Stimulated activated naive B cell treated with anti-CD40 and anti-IgM and Interleukin-4, amounts not matched to agents 10 μg/mL and 1 μg/mL and 100 μg/mL, for 72 hours (primary cell): ENCODE results near the gene ANGPTL2.
"Not testable (repeated sequence)": the region's sequence is repeated elsewhere in the genome, so short reads cannot be mapped to it uniquely, and the experiment has no call there.

Experiments
- ATAC-seq, 2 donors: fragments of 150-1000 bp; cut with Tn5 transposase; replicated peaks; 2 replicates each; pipeline ENCODE4 v1.10.0; 2021; ENCODE audit warnings: moderate library complexity in 1 of 2
- DNase-seq: peaks from one replicate; pipeline ENCODE4 v3.0.0; 2021
- H3K27ac Mint-ChIP-seq: one replicate; pipeline ENCODE4 v1.8.0; 2022; ENCODE audit warnings: mild to moderate bottlenecking, mixed read lengths
- H3K27me3 Mint-ChIP-seq, 2 donors: one replicate each; pipeline ENCODE4 v1.8.0; 2022; ENCODE audit warnings: mixed read lengths in 2 of 2
- H3K36me3 Mint-ChIP-seq, 2 donors: one replicate each; pipeline ENCODE4 v1.8.0; 2022; ENCODE audit warnings: mixed read lengths in 2 of 2, mild to moderate bottlenecking in 1 of 2
- H3K4me1 Mint-ChIP-seq, 2 donors: one replicate each; pipeline ENCODE4 v1.8.0; 2022; ENCODE audit warnings: mixed read lengths in 2 of 2, mild to moderate bottlenecking in 1 of 2
- H3K4me3 Mint-ChIP-seq, 2 donors: one replicate each; pipeline ENCODE4 v1.8.0; 2022; ENCODE audit warnings: mild to moderate bottlenecking in 2 of 2, mixed read lengths in 2 of 2, moderate library complexity in 1 of 2
- H3K9me3 Mint-ChIP-seq, 2 donors: one replicate each; pipeline ENCODE4 v1.8.0; 2022; ENCODE audit warnings: mixed read lengths in 2 of 2, mild to moderate bottlenecking in 1 of 2

Gene ANGPTL2

DNA sequence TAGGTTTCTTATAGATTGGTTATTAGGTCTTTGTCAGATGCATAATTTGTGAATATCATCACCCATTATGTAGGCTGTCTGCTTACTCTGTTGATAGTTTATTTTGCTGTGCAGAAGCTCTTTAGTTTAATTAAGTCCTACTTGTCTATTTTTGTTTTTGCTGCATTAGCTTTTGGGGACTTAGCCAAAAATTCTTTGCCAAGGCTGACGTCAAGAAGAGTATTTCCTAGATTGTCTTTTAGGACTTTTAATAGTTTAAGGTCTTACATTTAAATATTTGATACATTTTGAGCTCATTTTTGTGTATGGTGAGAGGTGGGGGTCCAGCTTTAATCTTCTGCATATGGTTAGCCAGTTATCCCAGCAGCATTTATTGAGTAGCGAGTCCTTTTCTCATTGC lies 24.8 kb upstream of the ANGPTL2 start:
- Mint-ChIP-seq H3K27ac (no peak overlapping the region), H3K27me3 (peaks cover 0 to 4% of the 10 kb centered on the region in 2 donors)

GRCh38 chr9:127146841-127147240 lies 24.4 kb upstream of the ANGPTL2 start:
- not testable (repeated sequence) for H3K4me3 Mint-ChIP-seq, ATAC-seq, H3K27me3 Mint-ChIP-seq, H3K36me3 Mint-ChIP-seq, H3K27ac Mint-ChIP-seq, DNase-seq, H3K9me3 Mint-ChIP-seq, H3K4me1 Mint-ChIP-seq

More for the DNA sequence above, 24.8 kb upstream of the ANGPTL2 start:
- DNase-seq, result no peak
- no peak for ATAC-seq
- peaks cover 0 to 1% of the 10 kb centered on the region in 2 donors for H3K4me1 Mint-ChIP-seq
- H3K9me3 Mint-ChIP-seq, result peaks cover 0 to 2% of the 10 kb centered on the region in 2 donors
- peaks cover 2 to 4% of the 10 kb centered on the region in 2 donors for H3K36me3 Mint-ChIP-seq
- H3K4me3 Mint-ChIP-seq, result no peak overlapping the region

DNA sequence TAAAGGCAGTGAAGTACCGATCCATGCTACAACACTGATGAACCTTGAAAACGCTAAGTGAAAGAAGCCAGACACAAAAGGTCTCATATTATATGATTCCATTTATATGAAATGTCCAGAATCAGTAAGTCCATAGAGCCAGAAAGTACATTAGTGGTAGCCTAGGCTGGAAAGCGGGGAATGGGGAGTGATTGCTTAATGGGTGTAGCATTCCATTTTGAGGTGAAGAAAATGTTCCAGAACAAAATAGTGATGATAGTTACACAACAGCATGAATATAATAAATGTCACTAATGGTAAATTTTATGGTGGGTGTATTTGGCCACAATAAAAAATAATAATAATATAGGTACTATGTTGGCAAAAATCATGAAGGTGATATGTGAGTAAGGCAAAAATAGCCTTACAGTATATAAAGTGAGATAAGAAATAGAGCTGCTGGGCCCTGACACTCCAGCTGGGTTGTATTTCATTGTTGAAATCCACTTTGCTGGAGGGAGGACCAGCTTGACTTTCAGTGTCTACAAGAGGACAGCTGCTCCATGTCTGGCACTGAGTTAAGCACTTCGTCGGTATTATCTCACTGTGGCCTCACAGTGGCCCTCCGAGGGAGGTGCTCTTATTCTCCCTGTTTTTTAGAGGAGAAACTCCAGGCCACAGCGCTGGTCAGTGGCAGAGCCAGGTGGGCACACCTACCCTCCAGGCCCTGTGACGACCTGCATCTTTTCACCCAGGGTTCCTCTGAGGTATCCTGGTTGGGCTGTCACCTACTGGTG lies 22.4 kb upstream of the ANGPTL2 start:
- Mint-ChIP-seq H3K4me1 (no peaks in the 10 kb centered on the region), H3K9me3 (peaks cover 0 to 2% of the 10 kb centered on the region in 2 donors), H3K27me3 (no peaks in the 10 kb centered on the region), H3K4me3 (no peak overlapping the region), H3K27ac (no peak overlapping the region), H3K36me3 (peaks cover 0 to 2% of the 10 kb centered on the region in 2 donors)
- ATAC-seq (no peak), DNase-seq (no peak)

DNA sequence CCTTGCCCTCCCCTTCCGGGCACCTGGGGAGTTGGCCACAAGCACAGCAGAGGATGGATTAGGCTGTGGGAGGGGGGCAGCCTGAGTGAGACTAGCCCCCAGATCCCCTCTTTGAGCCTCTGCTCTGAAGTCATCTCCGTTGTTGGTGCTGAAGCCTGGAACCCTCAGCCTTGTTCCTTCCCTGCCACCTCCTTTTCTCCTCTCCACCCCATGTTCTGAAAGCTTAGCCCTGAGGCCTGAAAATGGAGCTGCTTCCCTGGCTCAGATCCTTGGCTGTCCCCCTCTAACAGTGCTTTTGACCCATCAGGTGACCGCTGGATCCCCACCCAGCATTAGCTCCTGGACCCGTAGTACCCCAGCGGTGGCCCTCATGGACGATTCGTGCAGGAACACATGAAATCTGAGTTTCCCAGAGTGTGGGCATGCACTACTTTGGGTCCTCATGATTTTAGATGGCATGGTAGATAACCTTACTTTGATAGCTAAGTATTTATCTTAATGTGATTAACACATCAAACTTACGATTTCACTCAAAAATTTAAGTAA lies 21.6 kb upstream of the ANGPTL2 start:
- DNase-seq, result no peak
- H3K27me3 Mint-ChIP-seq, result no peaks in the 10 kb centered on the region
- H3K4me3 Mint-ChIP-seq, result no peak overlapping the region
- H3K4me1 Mint-ChIP-seq, result no peaks in the 10 kb centered on the region
- H3K27ac Mint-ChIP-seq, result peak overlapping the region; percentile 32
- peaks cover 0 to 2% of the 10 kb centered on the region in 2 donors for H3K36me3 Mint-ChIP-seq
- no peak for ATAC-seq
- H3K9me3 Mint-ChIP-seq, result peaks cover 0 to 2% of the 10 kb centered on the region in 2 donors

GRCh38 chr9:127142931-127143464 lies 20.6 kb upstream of the ANGPTL2 start:
- no peak for ATAC-seq
- H3K4me1 Mint-ChIP-seq, result no peaks in the 10 kb centered on the region
- no peaks in the 10 kb centered on the region for H3K27me3 Mint-ChIP-seq
- no peak overlapping the region for H3K27ac Mint-ChIP-seq
- no peak for DNase-seq
- H3K9me3 Mint-ChIP-seq, result peaks cover 0 to 2% of the 10 kb centered on the region in 2 donors
- peaks cover 0 to 2% of the 10 kb centered on the region in 2 donors for H3K36me3 Mint-ChIP-seq
- no peak overlapping the region for H3K4me3 Mint-ChIP-seq

GRCh38 chr9:127142291-127142690 lies 19.9 kb upstream of the ANGPTL2 start:
- H3K27ac Mint-ChIP-seq, result no peak overlapping the region
- ATAC-seq, result no peak
- H3K27me3 Mint-ChIP-seq, result no peaks in the 10 kb centered on the region
- H3K4me3 Mint-ChIP-seq, result no peak overlapping the region
- H3K4me1 Mint-ChIP-seq, result no peaks in the 10 kb centered on the region
- DNase-seq, result no peak
- peaks cover 0 to 2% of the 10 kb centered on the region in 2 donors for H3K36me3 Mint-ChIP-seq
- peaks cover 0 to 2% of the 10 kb centered on the region in 2 donors for H3K9me3 Mint-ChIP-seq

DNA sequence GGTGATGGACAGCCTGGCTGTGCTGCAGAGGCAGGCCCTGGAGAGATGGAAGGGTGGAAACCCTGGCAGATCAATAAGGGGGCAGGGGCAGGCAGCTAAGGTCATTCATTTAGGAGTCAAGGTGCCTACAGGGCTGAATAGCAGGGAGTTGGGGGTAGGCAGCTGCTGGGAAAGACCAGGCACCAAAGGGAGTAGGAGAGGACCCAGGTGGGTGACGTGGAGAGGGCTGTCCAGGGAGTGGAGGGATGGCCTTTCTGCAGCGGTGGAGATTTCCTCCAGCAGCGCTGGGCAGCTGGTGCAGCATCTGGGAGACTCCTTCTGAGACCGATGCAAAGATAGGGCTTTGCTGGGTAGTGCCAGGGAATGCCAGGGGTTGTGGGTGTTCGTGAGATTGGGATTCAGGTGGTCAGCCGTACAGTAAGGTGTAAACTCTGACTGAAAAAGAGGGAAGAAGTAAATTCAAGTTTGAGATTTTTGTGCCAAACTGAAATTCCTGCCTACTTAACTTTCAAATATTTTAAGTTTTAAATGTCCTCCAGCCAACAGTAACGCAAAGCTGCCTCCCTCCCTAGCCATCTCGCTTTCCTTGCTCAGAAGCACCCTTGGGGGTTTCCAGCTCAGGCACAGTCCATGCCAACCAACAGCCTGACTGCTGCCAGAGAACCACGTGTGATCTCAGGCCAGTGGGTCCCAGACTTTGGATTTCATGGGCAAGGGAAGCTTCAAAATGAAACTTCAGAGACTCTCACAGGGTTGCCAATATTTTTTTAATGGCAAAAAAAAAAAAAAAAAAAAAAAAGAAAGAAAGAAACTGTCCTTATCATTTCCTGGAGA lies 18.6 kb upstream of the ANGPTL2 start:
- ATAC-seq, result no peak

GRCh38 chr9:127140181-127140580 lies 17.7 kb upstream of the ANGPTL2 start:
- H3K27ac Mint-ChIP-seq, result no peak overlapping the region
- DNase-seq, result no peak
- H3K27me3 Mint-ChIP-seq, result no peaks in the 10 kb centered on the region
- no peaks in the 10 kb centered on the region for H3K4me1 Mint-ChIP-seq
- ATAC-seq, result no peak
- H3K9me3 Mint-ChIP-seq, result no peaks in the 10 kb centered on the region
- no peaks in the 10 kb centered on the region for H3K36me3 Mint-ChIP-seq
- H3K4me3 Mint-ChIP-seq, result no peak overlapping the region

More for the DNA sequence above, 18.6 kb upstream of the ANGPTL2 start:
- Mint-ChIP-seq H3K4me1 (no peaks in the 10 kb centered on the region), H3K36me3 (no peaks in the 10 kb centered on the region), H3K9me3 (peaks cover 0 to under 1% of the 10 kb centered on the region in 2 donors), H3K27ac (no peak overlapping the region), H3K27me3 (no peaks in the 10 kb centered on the region), H3K4me3 (no peak overlapping the region)
- no peak for DNase-seq

- Mint-ChIP-seq H3K9me3 (no peaks in the 10 kb centered on the region), H3K27ac (no peak overlapping the region), H3K27me3 (no peaks in the 10 kb centered on the region), H3K4me3 (no peak overlapping the region), H3K36me3 (no peaks in the 10 kb centered on the region), H3K4me1 (no peaks in the 10 kb centered on the region)
- DNase-seq (no peak), ATAC-seq (no peak)
Measured at GRCh38 chr9:127139775-127140174, 17.3 kb upstream of the ANGPTL2 start.

GRCh38 chr9:127139071-127139731 lies 16.8 kb upstream of the ANGPTL2 start:
- ATAC-seq (no peak), DNase-seq (no peak)
- no peaks in the 10 kb centered on the region for H3K27me3 Mint-ChIP-seq
- no peak overlapping the region for H3K4me3 Mint-ChIP-seq
- H3K36me3 Mint-ChIP-seq, result no peaks in the 10 kb centered on the region
- no peaks in the 10 kb centered on the region for H3K9me3 Mint-ChIP-seq
- no peaks in the 10 kb centered on the region for H3K4me1 Mint-ChIP-seq
- H3K27ac Mint-ChIP-seq, result no peak overlapping the region

DNA sequence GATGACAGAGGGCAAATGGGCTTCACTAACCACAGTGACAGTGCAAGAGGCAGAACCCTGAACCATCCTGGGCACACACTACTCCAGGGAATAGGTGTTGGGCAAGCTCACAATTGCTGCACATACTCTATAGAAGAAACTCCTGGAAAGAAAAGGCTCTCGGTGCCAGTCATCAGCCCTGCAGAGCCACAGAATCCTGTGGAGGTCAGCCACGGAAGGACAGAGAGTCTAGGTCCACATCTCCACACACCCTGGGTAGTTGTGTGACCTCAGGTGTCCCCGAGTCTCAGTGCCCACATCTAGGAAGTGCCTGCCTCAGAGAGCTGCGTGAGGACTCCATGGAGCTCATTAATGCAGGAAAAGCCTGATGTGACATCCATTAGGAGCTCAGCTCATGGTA lies 16.0 kb upstream of the ANGPTL2 start:
- Mint-ChIP-seq H3K4me3 (no peak overlapping the region), H3K4me1 (no peaks in the 10 kb centered on the region), H3K27me3 (no peaks in the 10 kb centered on the region)

GRCh38 chr9:127137640-127138360 lies 15.4 kb upstream of the ANGPTL2 start:
- Mint-ChIP-seq H3K36me3 (no peaks in the 10 kb centered on the region), H3K27ac (no peak overlapping the region), H3K4me3 (no peak overlapping the region), H3K9me3 (no peaks in the 10 kb centered on the region), H3K27me3 (no peaks in the 10 kb centered on the region), H3K4me1 (no peaks in the 10 kb centered on the region)
- DNase-seq, result no peak
- no peak for ATAC-seq

More for the DNA sequence above, 16.0 kb upstream of the ANGPTL2 start:
- DNase-seq (no peak), ATAC-seq (no peak)
- H3K27ac Mint-ChIP-seq, result no peak overlapping the region
- H3K36me3 Mint-ChIP-seq, result no peaks in the 10 kb centered on the region
- no peaks in the 10 kb centered on the region for H3K9me3 Mint-ChIP-seq

DNA sequence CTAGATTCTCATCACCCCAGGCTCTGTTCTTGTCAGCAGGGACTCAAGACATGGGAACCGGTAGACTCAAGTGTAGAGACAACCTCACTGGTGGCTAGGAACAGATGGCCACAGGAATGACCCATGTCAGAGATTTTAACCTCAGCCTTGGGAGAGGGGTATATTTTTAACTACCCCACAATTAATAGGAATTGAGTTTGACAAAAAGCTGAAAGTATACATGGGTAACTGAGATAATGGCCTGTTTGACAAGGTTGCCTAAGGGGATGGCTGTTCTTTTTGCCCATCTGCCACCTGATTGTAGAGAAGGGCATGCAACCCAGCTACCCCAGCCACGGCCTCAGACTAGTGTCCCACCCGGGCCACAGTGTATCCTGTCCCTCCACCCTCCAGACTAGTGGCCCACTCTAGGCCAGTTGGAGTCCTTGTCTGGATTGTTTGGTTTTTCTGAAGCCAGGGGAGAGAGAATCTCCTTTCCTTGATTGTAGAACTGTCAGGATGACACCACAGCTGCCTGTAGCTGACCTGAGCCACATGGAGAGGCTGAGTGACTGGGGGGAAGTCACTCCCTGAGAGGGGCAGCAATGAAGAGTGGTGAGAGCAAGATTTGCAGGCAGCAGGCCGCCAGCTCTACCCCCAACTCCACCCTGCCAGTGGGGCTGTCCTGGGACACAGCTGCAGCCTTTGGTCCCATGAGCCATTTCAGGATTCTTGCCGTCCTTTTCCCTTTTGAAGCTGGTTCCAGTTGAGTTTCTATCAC lies 14.6 kb upstream of the ANGPTL2 start:
- DNase-seq, result no peak
- ATAC-seq, result no peak
- Mint-ChIP-seq H3K9me3 (no peaks in the 10 kb centered on the region), H3K36me3 (no peaks in the 10 kb centered on the region), H3K4me1 (no peaks in the 10 kb centered on the region), H3K27me3 (no peaks in the 10 kb centered on the region), H3K4me3 (no peak overlapping the region), H3K27ac (no peak overlapping the region)
